ENCODE data around the gene BCO2. TPM values are rescaled to one million over a fixed set of nuclear protein-coding genes. Genes with fewer than 3 reads are reported as not detected.

BCO2 gene
- total RNA-seq (24.5 TPM), polyA plus RNA-seq (2.8 TPM)

GRCh38 chr11:112174789-112175598 is at the start of gene BCO2:
TSS of gene BCO2 (plus strand) at chr11:112175512. CDS start at chr11:112175602, 90 bp downstream.
- DNase-seq (ENCODE audit: extremely low spot score) = peak; percentile 91
- Histone ChIP-seq H3K4me1 (ENCODE audit: insufficient read depth) (no peaks in the 10 kb centered on the region), H3K27ac (ENCODE audit: low read depth) (no peak within 1 kb of the TSS), H3K36me3 (ENCODE audit: insufficient read depth) (no peaks in the 10 kb centered on the region), H3K4me3 (ENCODE audit: low read depth, low read length) (peak within 1 kb of the TSS; percentile 22)
- WGBS = 4% methylated on average over 11 of the region's 11 CpGs

- Histone ChIP-seq H3K27ac (ENCODE audit: low read depth) (no peak overlapping the region), H3K4me1 (ENCODE audit: insufficient read depth) (no peaks in the 10 kb centered on the region), H3K4me3 (ENCODE audit: low read depth, low read length) (no peak overlapping the region), H3K36me3 (ENCODE audit: insufficient read depth) (no peaks in the 10 kb centered on the region)
- WGBS = 96% methylated on average over 2 of the region's 2 CpGs
- no peak for DNase-seq (ENCODE audit: extremely low spot score)
Measured at GRCh38 chr11:112127056-112127455, 48.3 kb upstream of the BCO2 start.

GRCh38 chr11:112128483-112129121 is 46.7 kb upstream of the BCO2 start:
- H3K4me1 ChIP-seq (ENCODE audit: insufficient read depth) = no peaks in the 10 kb centered on the region
- no peaks in the 10 kb centered on the region for H3K36me3 ChIP-seq (ENCODE audit: insufficient read depth)
- H3K4me3 ChIP-seq (ENCODE audit: low read depth, low read length) = no peak overlapping the region
- H3K27ac ChIP-seq (ENCODE audit: low read depth) = no peak overlapping the region
- DNase-seq (ENCODE audit: extremely low spot score) = no peak
- WGBS = 41% methylated on average over 3 of the region's 3 CpGs

GRCh38 chr11:112129656-112130055 is 45.7 kb upstream of the BCO2 start:
- no peaks in the 10 kb centered on the region for H3K4me1 ChIP-seq (ENCODE audit: insufficient read depth)
- no peak overlapping the region for H3K4me3 ChIP-seq (ENCODE audit: low read depth, low read length)
- H3K36me3 ChIP-seq (ENCODE audit: insufficient read depth) = no peaks in the 10 kb centered on the region
- no peak overlapping the region for H3K27ac ChIP-seq (ENCODE audit: low read depth)
- 85% methylated on average over 5 of the region's 5 CpGs for WGBS
- no peak for DNase-seq (ENCODE audit: extremely low spot score)

- no peak for DNase-seq (ENCODE audit: extremely low spot score)
- 54% methylated on average over 2 of the region's 2 CpGs for WGBS
Measured at GRCh38 chr11:112132737-112133136, 42.6 kb upstream of the BCO2 start.

GRCh38 chr11:112134473-112134872 is 40.8 kb upstream of the BCO2 start:
- 79% methylated on average over 3 of the region's 4 CpGs for WGBS
- no peaks in the 10 kb centered on the region for H3K36me3 ChIP-seq (ENCODE audit: insufficient read depth)
- no peak overlapping the region for H3K27ac ChIP-seq (ENCODE audit: low read depth)
- H3K4me1 ChIP-seq (ENCODE audit: insufficient read depth) = no peaks in the 10 kb centered on the region
- no peak for DNase-seq (ENCODE audit: extremely low spot score)
- no peak overlapping the region for H3K4me3 ChIP-seq (ENCODE audit: low read depth, low read length)

More at GRCh38 chr11:112132737-112133136, 42.6 kb upstream of the BCO2 start:
- Histone ChIP-seq H3K36me3 (ENCODE audit: insufficient read depth) (no peaks in the 10 kb centered on the region), H3K4me1 (ENCODE audit: insufficient read depth) (no peaks in the 10 kb centered on the region), H3K4me3 (ENCODE audit: low read depth, low read length) (no peak overlapping the region), H3K27ac (ENCODE audit: low read depth) (no peak overlapping the region)

GRCh38 chr11:112143597-112143996 is 31.7 kb upstream of the BCO2 start:
- no peaks in the 10 kb centered on the region for H3K36me3 ChIP-seq (ENCODE audit: insufficient read depth)
- no peaks in the 10 kb centered on the region for H3K4me1 ChIP-seq (ENCODE audit: insufficient read depth)
- WGBS = 91% methylated on average over 3 of the region's 3 CpGs
- no peak overlapping the region for H3K4me3 ChIP-seq (ENCODE audit: low read depth, low read length)
- no peak overlapping the region for H3K27ac ChIP-seq (ENCODE audit: low read depth)
- DNase-seq (ENCODE audit: extremely low spot score) = no peak

GRCh38 chr11:112150517-112150916 is 24.8 kb upstream of the BCO2 start:
- 76% methylated on average over 5 of the region's 5 CpGs for WGBS
- no peaks in the 10 kb centered on the region for H3K36me3 ChIP-seq (ENCODE audit: insufficient read depth)
- H3K4me1 ChIP-seq (ENCODE audit: insufficient read depth) = no peaks in the 10 kb centered on the region
- DNase-seq (ENCODE audit: extremely low spot score) = no peak
- H3K27ac ChIP-seq (ENCODE audit: low read depth) = no peak overlapping the region
- no peak overlapping the region for H3K4me3 ChIP-seq (ENCODE audit: low read depth, low read length)

- Histone ChIP-seq H3K27ac (ENCODE audit: low read depth) (no peak overlapping the region), H3K4me3 (ENCODE audit: low read depth, low read length) (no peak overlapping the region), H3K36me3 (ENCODE audit: insufficient read depth) (no peaks in the 10 kb centered on the region), H3K4me1 (ENCODE audit: insufficient read depth) (no peaks in the 10 kb centered on the region)
- no peak for DNase-seq (ENCODE audit: extremely low spot score)
- 84% methylated on average over 5 of the region's 5 CpGs for WGBS
Measured at GRCh38 chr11:112156153-112156955, 19.0 kb upstream of the BCO2 start.

- WGBS = 72% methylated on average over 4 of the region's 4 CpGs
- Histone ChIP-seq H3K36me3 (ENCODE audit: insufficient read depth) (no peaks in the 10 kb centered on the region), H3K4me1 (ENCODE audit: insufficient read depth) (no peaks in the 10 kb centered on the region), H3K4me3 (ENCODE audit: low read depth, low read length) (no peak overlapping the region), H3K27ac (ENCODE audit: low read depth) (no peak overlapping the region)
- DNase-seq (ENCODE audit: extremely low spot score) = no peak
Measured at GRCh38 chr11:112156956-112157766, 18.2 kb upstream of the BCO2 start.

GRCh38 chr11:112159098-112160065 is 15.9 kb upstream of the BCO2 start:
- H3K4me3 ChIP-seq (ENCODE audit: low read depth, low read length) = no peak overlapping the region
- no peak overlapping the region for H3K27ac ChIP-seq (ENCODE audit: low read depth)
- H3K36me3 ChIP-seq (ENCODE audit: insufficient read depth) = no peaks in the 10 kb centered on the region
- H3K4me1 ChIP-seq (ENCODE audit: insufficient read depth) = no peaks in the 10 kb centered on the region
- 88% methylated on average over 7 of the region's 7 CpGs for WGBS
- DNase-seq (ENCODE audit: extremely low spot score) = no peak

GRCh38 chr11:112160091-112160848 is 15.0 kb upstream of the BCO2 start:
- no peak for DNase-seq (ENCODE audit: extremely low spot score)
- H3K4me3 ChIP-seq (ENCODE audit: low read depth, low read length) = no peak overlapping the region
- no peak overlapping the region for H3K27ac ChIP-seq (ENCODE audit: low read depth)
- H3K36me3 ChIP-seq (ENCODE audit: insufficient read depth) = no peaks in the 10 kb centered on the region
- WGBS = 81% methylated on average over 2 of the region's 2 CpGs
- no peaks in the 10 kb centered on the region for H3K4me1 ChIP-seq (ENCODE audit: insufficient read depth)

Data from urinary bladder (tissue), 4 donors.